Measurements from ENCODE around the gene SLC10A1. TPM values are rescaled to one million over a fixed set of nuclear protein-coding genes. Genes with fewer than 3 reads are reported as not detected.

Gene SLC10A1
- total and polyA plus RNA-seq, 2 of the 4 experiments (the other 2 are of a cell fraction), result 0.03 TPM; not detected in 1

DNA sequence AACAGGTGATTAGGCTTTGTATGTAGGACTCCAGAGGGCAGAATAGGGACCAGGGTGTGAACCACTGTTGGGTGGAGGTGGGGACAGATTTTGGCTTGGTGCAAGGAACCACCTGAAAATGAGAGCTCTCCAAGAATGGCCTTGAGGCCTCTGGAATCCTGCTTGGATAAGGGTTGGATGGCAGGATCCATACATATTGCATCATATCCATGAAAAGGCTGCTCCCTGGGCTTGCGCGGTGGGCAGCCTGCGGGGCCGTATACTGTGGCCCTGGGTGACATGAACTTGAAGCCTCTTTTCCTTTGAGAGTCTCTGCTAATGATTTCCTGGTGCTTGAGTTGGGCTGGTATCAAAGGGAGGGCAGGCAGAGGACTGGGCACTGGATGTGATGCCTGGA is 1.3 kb upstream of the SLC10A1 start:
- Histone ChIP-seq H3K27ac (ENCODE audit: insufficient read depth, low read length) (no peak overlapping the region), H3K4me3 (ENCODE audit: insufficient read depth, low read depth, low read length) (no peak overlapping the region), H2BK15ac (ENCODE audit: low read depth, low read length) (no peak overlapping the region), H3K4ac (ENCODE audit: low read depth, low read length) (no peak overlapping the region), H2BK120ac (ENCODE audit: low read depth, low read length) (no peak overlapping the region), H3K4me2 (ENCODE audit: low read depth, low read length) (no peak overlapping the region), H4K20me1 (ENCODE audit: insufficient read depth, low read length) (no peaks in the 10 kb centered on the region), H3K79me1 (ENCODE audit: low read depth in 1 of 2, low read length in 2 of 2) (no peaks in the 10 kb centered on the region), H3K9me1 (ENCODE audit: insufficient read depth, low read length) (0 out of 2 replicates have a peak, but pooled peaks cover 2% of the 10 kb centered on the region), H3K23ac (ENCODE audit: low read depth, low read length) (no peak overlapping the region), H3K18ac (ENCODE audit: low read depth, low read length) (no peak overlapping the region), H2AFZ (replicated peaks; ENCODE audit: low read length, poor library complexity) (no peak overlapping the region), H3K56ac (ENCODE audit: extremely low read depth, insufficient read depth, low read length) (no peak overlapping the region), H3K9me3 (ENCODE audit: control insufficient read depth, insufficient read depth, low read length) (peaks cover 3% of the 10 kb centered on the region), H2AK5ac (ENCODE audit: low read depth, low read length) (no peak overlapping the region), H4K8ac (ENCODE audit: low read depth in 2 of 2, low read length in 2 of 2) (no peak overlapping the region), H4K5ac (ENCODE audit: low read depth, low read length) (no peak overlapping the region), H3K4me1 (ENCODE audit: control insufficient read depth, insufficient read depth, low read length) (no peaks in the 10 kb centered on the region), H2AK9ac (replicated peaks; ENCODE audit: low read depth, low read length, poor library complexity) (no peak overlapping the region), H3K14ac (replicated peaks; ENCODE audit: low read depth, low read length) (no peak overlapping the region), H3K9ac (ENCODE audit: low read depth, low read length) (no peak overlapping the region), H2BK20ac (ENCODE audit: low read depth, low read length) (no peak overlapping the region), H2BK5ac (ENCODE audit: low read depth, low read length, poor library complexity, severe bottlenecking) (no peak overlapping the region), H4K91ac (ENCODE audit: insufficient read depth, low read depth, low read length) (no peak overlapping the region), H3K27me3 (ENCODE audit: control insufficient read depth, insufficient read depth, low read length) (peaks cover 15% of the 10 kb centered on the region), H3K36me3 (ENCODE audit: control insufficient read depth, insufficient read depth, low read length) (no peaks in the 10 kb centered on the region)
- CTCF ChIA-PET, result no interaction called here
- in situ Hi-C loops (cut with MboI; ENCODE audit: low sequenced_read_pairs) (no loop called here), dilution Hi-C loops (cut with HindIII; ENCODE audit: low sequenced_read_pairs, unreplicated experiment) (no loop called here), intact Hi-C loops (cut with micrococcal nuclease) (no loop called here)
- 83% methylated on average over 2 of the region's 4 CpGs; no CpG with 5 or more reads in 1 of the 2 experiments for WGBS, 2 experiments (ENCODE audit: extremely low coverage in 2 of 2, insufficient read length in 1 of 2)
- ATAC-seq (ENCODE audit: low read depth) (no peak), DNase-seq (no peak)
- no TSS peak for BruUV-seq (replicated peaks)
- POLR2A ChIA-PET (ENCODE audit: unreplicated experiment), result no interaction called here
- TF ChIP-seq FOS (IDR thresholded peaks at IDR 0.05; ENCODE audit: low read depth, low read length), result no peak
- peak; percentile 48 for TF ChIP-seq CEBPB (IDR thresholded peaks at IDR 0.05; ENCODE audit: low read depth, low read length)
